Measurements from ENCODE around the gene NTF4. TPM values are rescaled to one million over a fixed set of nuclear protein-coding genes. Genes with fewer than 3 reads are reported as not detected.
A peak's percentile ranks its signal among the peaks of the same experiment; 100 is the strongest.

Gene NTF4
- total and polyA plus RNA-seq, 2 donors (not counting 1 experiment from before 2014, with no cell fraction given) = not detected

DNA sequence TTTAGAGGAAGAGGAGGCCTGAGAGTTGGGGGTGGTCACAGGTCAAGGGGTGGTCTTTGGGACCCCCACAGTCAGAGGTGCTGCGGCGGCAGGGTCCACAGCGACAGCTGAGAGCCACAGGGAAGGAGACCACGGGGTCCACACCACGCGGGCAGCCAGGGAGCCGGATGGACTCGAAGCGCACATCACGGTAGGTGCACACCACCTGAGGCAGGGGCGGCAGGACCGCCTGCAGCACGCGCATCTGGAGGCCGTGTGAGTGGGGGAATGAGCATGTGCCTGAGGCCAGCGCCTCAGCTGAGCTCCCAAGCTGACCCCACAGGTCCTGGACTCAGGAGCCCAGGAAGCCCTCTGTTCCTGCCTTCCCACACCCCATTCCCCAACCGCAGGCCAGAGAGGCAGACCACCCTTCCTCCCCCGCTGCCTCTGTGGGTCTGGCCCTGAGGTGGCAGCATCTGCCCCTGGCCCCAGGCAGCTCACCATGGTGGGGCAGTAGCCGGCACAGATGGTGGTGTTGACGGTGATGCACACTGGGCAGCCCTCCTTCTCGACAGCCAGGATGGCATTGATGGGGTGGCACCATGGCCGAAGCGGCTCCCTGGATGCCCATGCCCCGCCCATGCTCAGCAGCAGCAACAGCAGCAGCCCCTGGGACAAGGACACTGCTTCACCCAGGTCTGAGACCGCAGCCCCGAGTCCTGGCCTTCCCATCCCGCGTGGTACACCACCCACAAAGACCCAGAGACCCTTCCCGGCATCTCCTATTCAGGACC, 48.4 kb downstream of the NTF4 start:
- ChIA-PET CTCF (no interaction called here), POLR2A (no interaction called here)
- H3K27ac ChIP-seq (ENCODE audit: low read length in 2 of 2) = no peak overlapping the region
- peaks cover 0 to 9% (median 2%) of the 10 kb centered on the region in 4 experiments for H3K27me3 ChIP-seq (replicated peaks in 1 of 4; ENCODE audit: control extremely low read depth in 1 of 4, control insufficient read depth in 3 of 4, insufficient read depth in 4 of 4, low read length in 3 of 4)
- Mint-ChIP-seq H3K9me3 (ENCODE audit: insufficient read depth) (no peaks in the 10 kb centered on the region), H3K27me3 (no peaks in the 10 kb centered on the region), H3K4me1 (peaks cover 31% of the 10 kb centered on the region), H3K27ac (no peak overlapping the region), H3K4me3 (peak overlapping the region; percentile 39)
- no peaks in the 10 kb centered on the region for H3K79me2 ChIP-seq (ENCODE audit: control insufficient read depth, insufficient read depth, low read length)
- H3K4me2 ChIP-seq (replicated peaks; ENCODE audit: low read depth, low read length, poor library complexity, severe bottlenecking) = no peak overlapping the region
- H3K4me1 ChIP-seq (ENCODE audit: control insufficient read depth in 2 of 2, insufficient read depth in 2 of 2, low read length in 2 of 2) = peaks cover 24 to 38% of the 10 kb centered on the region in 2 donors
- no peak for ATAC-seq (ENCODE audit: low read depth)
- no peak overlapping the region for H3K4me3 ChIP-seq (ENCODE audit: control extremely low read depth in 1 of 5, extremely low read depth in 1 of 5, insufficient read depth in 1 of 5, low read depth in 2 of 5, low read length in 4 of 5)
- peaks cover 0 to 15% of the 10 kb centered on the region in 2 experiments for H3K36me3 ChIP-seq (replicated peaks in 1 of 2; ENCODE audit: control extremely low read depth in 1 of 2, control insufficient read depth in 1 of 2, extremely low read depth in 1 of 2, insufficient read depth in 2 of 2, low read length in 1 of 2)
- H3K9ac ChIP-seq (ENCODE audit: low read length) = no peak overlapping the region
- intact Hi-C loops (cut with micrococcal nuclease) = no loop called here
- H4K20me1 ChIP-seq (ENCODE audit: control insufficient read depth, insufficient read depth, low read length, poor library complexity, severe bottlenecking) = no peaks in the 10 kb centered on the region
- peak; percentile 11 for DNase-seq
- WGBS (ENCODE audit: insufficient coverage) = 98% methylated on average over 15 of the region's 29 CpGs
- H3K9me3 ChIP-seq (ENCODE audit: control extremely low read depth in 1 of 3, control insufficient read depth in 2 of 3, insufficient read depth in 1 of 3, low read length in 2 of 3) = no peaks in the 10 kb centered on the region
- TF ChIP-seq, protein P1, sequence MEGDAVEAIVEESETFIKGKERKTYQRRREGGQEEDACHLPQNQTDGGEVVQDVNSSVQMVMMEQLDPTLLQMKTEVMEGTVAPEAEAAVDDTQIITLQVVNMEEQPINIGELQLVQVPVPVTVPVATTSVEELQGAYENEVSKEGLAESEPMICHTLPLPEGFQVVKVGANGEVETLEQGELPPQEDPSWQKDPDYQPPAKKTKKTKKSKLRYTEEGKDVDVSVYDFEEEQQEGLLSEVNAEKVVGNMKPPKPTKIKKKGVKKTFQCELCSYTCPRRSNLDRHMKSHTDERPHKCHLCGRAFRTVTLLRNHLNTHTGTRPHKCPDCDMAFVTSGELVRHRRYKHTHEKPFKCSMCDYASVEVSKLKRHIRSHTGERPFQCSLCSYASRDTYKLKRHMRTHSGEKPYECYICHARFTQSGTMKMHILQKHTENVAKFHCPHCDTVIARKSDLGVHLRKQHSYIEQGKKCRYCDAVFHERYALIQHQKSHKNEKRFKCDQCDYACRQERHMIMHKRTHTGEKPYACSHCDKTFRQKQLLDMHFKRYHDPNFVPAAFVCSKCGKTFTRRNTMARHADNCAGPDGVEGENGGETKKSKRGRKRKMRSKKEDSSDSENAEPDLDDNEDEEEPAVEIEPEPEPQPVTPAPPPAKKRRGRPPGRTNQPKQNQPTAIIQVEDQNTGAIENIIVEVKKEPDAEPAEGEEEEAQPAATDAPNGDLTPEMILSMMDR (IDR thresholded peaks at IDR 0.05) = no peak
- no peak for TF ChIP-seq EZH2 (IDR thresholded peaks at IDR 0.05; ENCODE audit: borderline replicate concordance, insufficient read depth, low read depth, low read length, poor library complexity, severe bottlenecking)
- no peak overlapping the region for H2AFZ ChIP-seq (ENCODE audit: insufficient read depth, low read depth, low read length, poor library complexity, severe bottlenecking)

DNA sequence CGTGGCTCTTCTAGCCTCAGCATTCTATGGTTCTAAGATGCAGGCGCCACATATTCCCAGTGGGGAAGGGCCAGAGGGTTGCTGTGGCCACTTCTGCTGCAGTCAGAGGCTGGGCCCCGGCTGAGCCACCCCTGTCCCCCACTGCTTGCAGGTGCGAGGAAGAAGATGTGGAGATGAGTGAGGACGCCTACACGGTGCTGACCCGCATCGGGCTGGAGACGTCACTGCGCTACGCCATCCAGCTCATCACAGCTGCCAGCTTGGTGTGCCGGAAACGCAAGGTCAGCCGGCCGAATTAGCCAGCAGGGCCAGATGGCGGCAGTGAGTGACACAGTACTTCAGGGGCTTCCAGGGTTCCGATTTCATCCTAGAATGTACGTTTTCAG, 49.8 kb downstream of the NTF4 start:
- Histone ChIP-seq H3K27me3 (replicated peaks in 1 of 4; ENCODE audit: control extremely low read depth in 1 of 4, control insufficient read depth in 3 of 4, insufficient read depth in 4 of 4, low read length in 3 of 4) (peaks cover 0 to 9% (median 2%) of the 10 kb centered on the region in 4 experiments), H3K36me3 (replicated peaks in 1 of 2; ENCODE audit: control extremely low read depth in 1 of 2, control insufficient read depth in 1 of 2, extremely low read depth in 1 of 2, insufficient read depth in 2 of 2, low read length in 1 of 2) (peaks cover 0 to 26% of the 10 kb centered on the region in 2 experiments), H3K9me3 (ENCODE audit: control extremely low read depth in 1 of 3, control insufficient read depth in 2 of 3, insufficient read depth in 1 of 3, low read length in 2 of 3) (no peaks in the 10 kb centered on the region), H3K4me3 (ENCODE audit: control extremely low read depth in 1 of 5, extremely low read depth in 1 of 5, insufficient read depth in 1 of 5, low read depth in 2 of 5, low read length in 4 of 5) (no peak overlapping the region), H3K4me1 (ENCODE audit: control insufficient read depth in 2 of 2, insufficient read depth in 2 of 2, low read length in 2 of 2) (peaks cover 15 to 25% of the 10 kb centered on the region in 2 donors), H3K4me2 (replicated peaks; ENCODE audit: low read depth, low read length, poor library complexity, severe bottlenecking) (no peak overlapping the region), H3K9ac (ENCODE audit: low read length) (no peak overlapping the region), H3K79me2 (ENCODE audit: control insufficient read depth, insufficient read depth, low read length) (no peaks in the 10 kb centered on the region), H4K20me1 (ENCODE audit: control insufficient read depth, insufficient read depth, low read length, poor library complexity, severe bottlenecking) (no peaks in the 10 kb centered on the region), H3K27ac (ENCODE audit: low read length in 2 of 2) (no peak overlapping the region), H2AFZ (ENCODE audit: insufficient read depth, low read depth, low read length, poor library complexity, severe bottlenecking) (no peak overlapping the region)
- DNase-seq = no peak
- intact Hi-C loops (cut with micrococcal nuclease) = no loop called here
- POLR2A ChIA-PET = no interaction called here
- WGBS (ENCODE audit: insufficient coverage) = 93% methylated on average over 18 of the region's 18 CpGs
- Mint-ChIP-seq H3K9me3 (ENCODE audit: insufficient read depth) (no peaks in the 10 kb centered on the region), H3K4me1 (peaks cover 18% of the 10 kb centered on the region), H3K27ac (no peak overlapping the region), H3K4me3 (no peak overlapping the region), H3K27me3 (no peaks in the 10 kb centered on the region)
- ATAC-seq (ENCODE audit: low read depth) = no peak
- CTCF ChIA-PET = no interaction called here
- TF ChIP-seq, protein P1 (IDR thresholded peaks at IDR 0.05) = no peak
- no peak for TF ChIP-seq EZH2 (IDR thresholded peaks at IDR 0.05; ENCODE audit: borderline replicate concordance, insufficient read depth, low read depth, low read length, poor library complexity, severe bottlenecking)

All from B cell (primary cell).